HG02885 (cell line): ENCODE data around the gene LRRC15.

Experiments used
- ATAC-seq: cut with Tn5 transposase; IDR thresholded peaks from one replicate; pipeline ENCODE4 v1.9.1; 2021; ENCODE audit warnings: mild to moderate bottlenecking; ENCODE audit not compliant: unreplicated experiment, poor library complexity

LRRC15 gene

GRCh38 chr3:194386648-194387047, 17.1 kb upstream of the LRRC15 start:
- ATAC-seq, result no peak

- ATAC-seq, result no peak
These were observed 16.5 kb upstream of the LRRC15 start for GRCh38 chr3:194386066-194386465.

GRCh38 chr3:194384569-194385001, 15.0 kb upstream of the LRRC15 start:
- ATAC-seq, result no peak

GRCh38 chr3:194384156-194384555, 14.6 kb upstream of the LRRC15 start:
- no peak for ATAC-seq

- ATAC-seq, result no peak
These were observed 13.9 kb upstream of the LRRC15 start for GRCh38 chr3:194383276-194383940.

GRCh38 chr3:194382892-194383223, 13.3 kb upstream of the LRRC15 start:
- no peak for ATAC-seq

GRCh38 chr3:194382196-194382891, 12.8 kb upstream of the LRRC15 start:
- no peak for ATAC-seq

GRCh38 chr3:194381460-194381875, 11.9 kb upstream of the LRRC15 start:
- ATAC-seq, result no peak

- no peak for ATAC-seq
These were observed 10.8 kb upstream of the LRRC15 start for GRCh38 chr3:194380326-194380725.

- no peak for ATAC-seq
These were observed 10.1 kb upstream of the LRRC15 start for GRCh38 chr3:194379651-194380050.

GRCh38 chr3:194379231-194379630, 9.7 kb upstream of the LRRC15 start:
- no peak for ATAC-seq

- ATAC-seq, result no peak
These were observed 8.2 kb upstream of the LRRC15 start for GRCh38 chr3:194377708-194378107.

- no peak for ATAC-seq
These were observed 6.7 kb upstream of the LRRC15 start for GRCh38 chr3:194376241-194376560.

GRCh38 chr3:194375473-194376240, 6.1 kb upstream of the LRRC15 start:
- ATAC-seq, result no peak

- no peak for ATAC-seq
These were observed 5.4 kb upstream of the LRRC15 start for GRCh38 chr3:194374935-194375334.

GRCh38 chr3:194373899-194374298, 4.4 kb upstream of the LRRC15 start:
- ATAC-seq, result no peak

- ATAC-seq, result no peak
These were observed 3.5 kb upstream of the LRRC15 start for GRCh38 chr3:194373028-194373427.

- no peak for ATAC-seq
These were observed 1.2 kb upstream of the LRRC15 start for GRCh38 chr3:194370753-194371152.

- no peak for ATAC-seq
These were observed 625 bp downstream of the LRRC15 start for GRCh38 chr3:194368918-194369317.

- no peak for ATAC-seq
These were observed 1.3 kb downstream of the LRRC15 start for GRCh38 chr3:194367992-194368841.
